NK-92 (cell line): Measurements from ENCODE around the gene NXF1.
A peak's percentile ranks its signal among the peaks of the same experiment; 100 is the strongest.
"Not testable (repeated sequence)": the region's sequence is repeated elsewhere in the genome, so short reads cannot be mapped to it uniquely, and the experiment has no call there.

ENCODE experiments used
- DNase-seq: peaks from one replicate; lab custom pipeline; 2025; ENCODE audit not compliant: unreplicated experiment; lab: John Stamatoyannopoulos, UW

NXF1 gene

GRCh38 chr11:62788991-62789390, 16.2 kb downstream of the NXF1 start:
- no peak for DNase-seq

GRCh38 chr11:62787005-62787759, 18.1 kb downstream of the NXF1 start, which contains the start of gene TMEM179B:
Gene TMEM179B, plus strand, starts transcription at chr11:62787402. Its CDS starts 30 bp downstream, at chr11:62787432.
- peak; percentile 85 for DNase-seq

GRCh38 chr11:62786318-62787004, 18.8 kb downstream of the NXF1 start:
- no peak for DNase-seq

GRCh38 chr11:62782753-62783152, 22.5 kb downstream of the NXF1 start:
- no peak for DNase-seq

- no peak for DNase-seq
Observed at GRCh38 chr11:62778441-62778840, 26.8 kb downstream of the NXF1 start.

GRCh38 chr11:62777389-62777788, 27.9 kb downstream of the NXF1 start:
- no peak for DNase-seq

GRCh38 chr11:62775646-62776045, 29.6 kb downstream of the NXF1 start:
- DNase-seq = no peak

GRCh38 chr11:62774407-62774806, 30.8 kb downstream of the NXF1 start:
- DNase-seq = no peak

GRCh38 chr11:62771144-62772021, 33.9 kb downstream of the NXF1 start, which contains the start of gene TAF6L:
Gene TAF6L, plus strand, starts transcription at chr11:62771396. Its CDS starts 4,388 bp downstream, at chr11:62775784.
- DNase-seq = no peak

GRCh38 chr11:62770778-62771143, 34.5 kb downstream of the NXF1 start:
- no peak for DNase-seq

- not testable (repeated sequence) for DNase-seq
Observed at GRCh38 chr11:62760867-62761227, 44.4 kb downstream of the NXF1 start.

- no peak for DNase-seq
Observed at GRCh38 chr11:62757846-62758788, 47.1 kb downstream of the NXF1 start.

GRCh38 chr11:62755086-62755615, 50.1 kb downstream of the NXF1 start:
- no peak for DNase-seq

- peak; percentile 82 for DNase-seq
Observed at GRCh38 chr11:62753736-62754603, 51.3 kb downstream of the NXF1 start, which contains the start of gene ZBTB3. Gene ZBTB3, minus strand, starts transcription at chr11:62754160. Its CDS starts 496 bp downstream, at chr11:62753664.

- DNase-seq = no peak
Observed at GRCh38 chr11:62752994-62753735, 52.1 kb downstream of the NXF1 start.

- DNase-seq = no peak
Observed at GRCh38 chr11:62752177-62752785, 53.0 kb downstream of the NXF1 start.

GRCh38 chr11:62749931-62750330, 55.3 kb downstream of the NXF1 start:
- not testable (repeated sequence) for DNase-seq
